Stimulated activated CD4-positive, alpha-beta T cell treated with anti-CD3 and anti-CD28 coated beads, Interleukin-12 subunit alpha, Interleukin-12 subunit beta, amount 100 ng/mL, for 48 hours (primary cell): ENCODE results near the gene KIF5C.
A peak's percentile ranks its signal among the peaks of the same experiment; 100 is the strongest.

Experiments used
- DNase-seq, 3 donors: peaks; one replicate each; pipeline ENCODE4 v3.0.0-alpha.2; 2020; ENCODE audit warnings: low read depth in 2 of 3, low spot score in 1 of 3

Gene KIF5C

DNA sequence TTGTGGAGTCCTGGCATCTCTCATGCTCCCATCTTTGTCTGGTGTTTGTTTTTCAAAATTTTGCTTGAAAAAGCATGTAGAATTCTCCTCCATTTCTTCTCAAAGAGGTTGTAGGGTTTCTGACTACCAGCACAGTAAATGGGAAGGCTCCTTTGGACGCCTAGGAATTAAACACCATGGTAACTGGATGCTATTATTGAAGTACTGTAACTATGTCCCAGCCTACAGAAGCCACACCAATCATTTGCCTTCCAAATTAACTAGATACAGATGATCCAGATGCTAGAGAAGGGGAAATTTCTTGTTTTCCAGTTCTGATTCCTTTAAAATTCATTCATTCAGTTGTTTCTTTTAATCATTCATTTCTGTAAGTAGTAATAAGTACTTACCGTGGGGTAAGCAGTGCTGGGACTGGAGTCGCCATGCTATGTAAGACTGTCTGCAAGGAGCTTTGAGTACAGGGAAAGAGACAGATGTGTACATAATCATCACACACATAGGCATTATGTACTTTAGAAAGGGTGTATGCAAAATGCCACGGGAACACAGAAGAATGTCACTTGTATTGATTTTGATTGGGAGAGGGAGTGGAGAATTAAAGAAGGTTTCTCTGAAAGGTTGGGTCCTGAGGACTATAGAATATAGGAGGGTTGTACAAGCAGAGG lies 49.6 kb downstream of the KIF5C start:
- DNase-seq = no peak

DNA sequence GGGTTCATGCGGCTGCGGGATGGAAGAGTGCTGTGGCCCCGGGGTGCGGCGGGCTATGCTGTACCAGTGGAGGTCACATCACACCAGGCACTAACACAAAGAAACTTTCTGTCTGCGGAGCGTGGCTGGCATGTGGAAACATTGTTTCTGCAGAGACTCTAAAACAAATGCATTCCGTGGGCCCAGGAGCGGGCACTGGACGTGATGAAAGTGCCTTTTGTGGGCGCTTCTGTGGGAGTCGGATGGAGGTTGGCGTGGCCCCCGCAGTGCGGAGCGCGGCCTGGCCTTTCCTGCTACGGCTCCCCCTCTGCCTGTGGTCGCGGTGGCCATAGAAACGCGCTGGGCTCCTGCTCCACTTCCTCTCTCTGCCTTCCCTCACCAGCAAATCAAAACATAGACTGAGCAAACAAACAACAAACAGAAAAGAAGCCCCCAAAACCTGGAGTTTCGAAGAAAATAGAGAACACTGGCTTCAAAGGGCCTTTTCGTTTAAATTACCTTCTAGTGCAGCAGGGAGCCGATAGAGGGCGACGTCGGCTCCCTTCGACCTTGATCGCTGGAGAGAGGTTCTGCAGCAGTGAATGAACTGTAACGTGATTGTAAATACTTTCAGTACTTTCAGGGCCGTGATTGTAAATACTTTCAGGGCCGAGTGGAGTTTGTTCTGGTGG lies 51.4 kb downstream of the KIF5C start:
- peak; percentile 23 to 43 (median 28) for DNase-seq

DNA sequence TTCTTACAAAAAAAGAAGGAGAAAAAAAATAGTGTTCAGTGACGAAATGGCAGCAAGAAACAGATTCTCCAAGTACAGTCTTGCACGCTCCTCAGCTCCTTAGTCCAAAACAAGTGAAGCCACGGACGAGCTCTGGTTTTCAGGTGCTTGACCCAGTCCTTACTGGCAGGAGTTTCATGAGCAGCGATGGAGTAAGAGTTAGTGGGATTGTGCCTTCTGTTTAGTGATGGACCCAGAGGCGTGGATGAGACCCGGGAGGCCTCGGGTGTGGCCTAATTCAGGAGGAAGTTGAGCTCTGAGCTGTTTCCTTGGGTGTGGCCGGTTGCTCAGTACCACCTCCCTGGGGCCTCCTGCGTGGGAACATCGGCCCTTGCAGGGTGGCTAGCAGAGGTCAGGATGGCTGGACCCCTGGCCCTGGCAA lies 52.0 kb downstream of the KIF5C start:
- DNase-seq = peak in 1 of 3 donors; percentile 25

DNA sequence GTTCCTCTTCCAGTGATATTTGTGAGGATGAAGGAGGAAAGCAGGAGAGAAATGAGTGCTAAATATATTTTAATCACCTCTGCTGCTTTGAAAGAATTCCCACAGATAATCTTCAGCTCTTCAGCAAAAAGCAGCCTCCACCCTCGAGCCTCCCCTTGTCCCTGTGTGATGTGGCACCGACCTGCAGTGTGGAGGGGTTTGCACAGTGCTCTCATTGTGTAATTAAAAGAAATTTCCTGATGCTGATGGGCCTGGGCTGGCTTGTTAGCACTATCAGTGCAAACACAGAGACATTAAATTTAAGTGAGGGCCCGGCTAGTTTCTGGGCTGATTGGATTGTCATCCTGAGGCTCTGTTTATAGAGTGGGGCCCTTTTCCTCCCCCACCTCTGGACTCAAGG lies 53.4 kb downstream of the KIF5C start:
- DNase-seq = no peak

DNA sequence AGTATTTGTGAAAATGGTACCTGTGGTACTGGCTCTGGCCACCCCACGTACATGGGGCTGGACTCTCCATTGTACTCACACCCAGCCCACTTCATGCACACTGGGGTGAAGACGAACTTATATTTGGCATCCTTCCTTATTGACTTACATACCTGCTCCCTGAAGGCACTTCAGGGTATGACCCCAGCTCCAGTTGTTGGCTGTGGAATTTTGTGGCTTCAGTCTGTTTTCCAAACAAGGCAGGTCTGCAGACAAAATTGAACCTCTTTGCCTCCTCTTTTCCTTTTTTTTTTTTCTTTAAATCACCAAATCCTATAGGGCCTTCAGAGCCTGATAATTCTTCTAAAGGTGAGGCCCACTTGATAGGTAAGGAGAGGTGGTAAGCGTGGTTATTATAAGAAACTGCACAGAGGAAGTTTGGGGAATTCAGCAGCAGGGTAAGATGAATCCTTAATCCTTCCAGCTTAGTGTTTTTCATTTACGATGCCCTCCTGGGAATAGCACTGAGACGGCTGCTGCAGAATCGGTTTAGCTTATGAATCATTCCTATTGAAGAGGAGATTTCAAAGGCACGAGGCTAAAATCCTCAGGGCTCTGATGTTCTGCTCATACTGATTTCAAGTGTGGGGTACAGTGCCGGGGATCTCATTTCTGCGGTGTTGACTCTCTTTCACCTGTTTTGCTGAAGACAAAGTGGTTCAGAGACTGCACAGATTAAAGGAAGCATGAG lies 55.2 kb downstream of the KIF5C start:
- no peak for DNase-seq

DNA sequence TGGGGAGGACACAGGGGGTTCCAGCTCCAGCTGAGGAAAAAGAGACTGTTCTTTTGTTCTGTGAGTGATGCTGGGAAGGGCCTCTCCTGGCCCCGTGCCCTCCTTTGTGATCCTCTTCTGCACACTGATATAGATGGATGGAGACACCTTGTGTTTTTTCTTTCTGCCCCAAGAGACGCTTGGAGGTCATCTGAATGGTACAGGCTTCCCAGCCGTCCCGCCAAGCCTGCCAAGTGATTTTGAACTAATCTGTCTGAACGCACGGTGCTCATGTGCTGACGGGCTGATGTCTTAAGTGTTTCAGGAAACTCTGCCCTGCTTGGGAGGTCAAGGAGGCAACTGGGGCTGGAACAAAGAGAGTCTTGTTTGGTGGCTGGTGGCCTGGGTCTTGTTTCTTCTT lies 57.5 kb downstream of the KIF5C start:
- no peak for DNase-seq

DNA sequence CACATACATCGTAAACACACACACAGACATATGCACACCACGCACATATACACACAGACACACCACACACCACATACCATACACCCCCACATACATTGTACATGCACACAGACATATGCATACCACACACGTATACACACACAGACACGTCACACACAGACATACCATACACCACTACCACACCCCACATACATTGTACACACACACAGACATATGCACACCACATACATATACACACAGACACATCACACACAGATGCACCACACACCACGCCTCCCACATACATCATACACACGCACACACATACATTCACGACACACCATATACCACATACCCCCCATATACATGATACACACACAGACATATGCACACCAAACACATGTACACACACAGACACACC lies 58.4 kb downstream of the KIF5C start:
- DNase-seq = no peak

DNA sequence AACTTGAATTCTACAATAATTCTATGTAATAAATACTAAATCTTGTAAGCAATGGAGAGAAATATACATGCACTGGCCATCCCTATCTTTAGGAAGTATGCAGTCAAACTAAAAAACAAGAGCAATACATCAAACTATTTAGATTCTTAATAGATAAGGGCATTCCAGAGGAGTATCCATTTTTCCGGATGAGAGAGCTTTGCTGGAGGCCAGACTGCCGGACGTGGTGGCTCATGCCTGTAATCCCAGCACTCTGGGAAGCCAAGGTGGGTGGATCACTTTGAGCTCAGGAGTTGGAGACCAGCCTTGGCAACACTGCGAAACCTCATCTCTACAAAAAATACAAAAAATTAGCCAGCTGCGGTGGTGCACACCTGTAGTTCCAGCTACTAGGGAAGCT lies 60.8 kb downstream of the KIF5C start:
- DNase-seq = no peak

DNA sequence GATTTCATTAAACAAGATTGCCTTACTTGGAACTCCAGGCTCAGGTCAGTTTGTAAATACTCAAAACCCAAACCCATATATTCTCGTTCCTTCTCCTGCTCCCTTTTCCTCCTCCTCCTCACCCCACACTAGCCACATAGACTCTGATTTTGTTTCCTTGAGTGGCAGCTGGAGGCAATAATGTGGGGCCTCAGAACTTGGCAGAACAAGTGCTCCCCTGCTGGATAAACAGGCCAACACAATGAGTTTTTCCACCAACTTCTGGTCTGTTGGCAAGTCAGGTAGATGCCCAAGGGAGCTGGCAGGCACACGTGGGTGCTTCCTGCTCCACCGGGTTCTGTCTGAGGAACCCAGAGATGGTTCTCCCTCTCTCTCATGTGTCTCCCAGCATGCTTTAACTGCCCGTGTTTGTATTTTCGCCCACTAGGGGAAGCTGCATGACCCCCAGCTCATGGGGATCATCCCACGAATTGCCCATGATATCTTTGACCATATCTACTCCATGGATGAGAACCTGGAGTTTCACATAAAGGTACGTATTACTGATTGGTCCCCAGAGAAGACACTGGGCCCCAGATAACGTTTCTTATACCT lies 61.9 kb downstream of the KIF5C start:
- DNase-seq = no peak

DNA sequence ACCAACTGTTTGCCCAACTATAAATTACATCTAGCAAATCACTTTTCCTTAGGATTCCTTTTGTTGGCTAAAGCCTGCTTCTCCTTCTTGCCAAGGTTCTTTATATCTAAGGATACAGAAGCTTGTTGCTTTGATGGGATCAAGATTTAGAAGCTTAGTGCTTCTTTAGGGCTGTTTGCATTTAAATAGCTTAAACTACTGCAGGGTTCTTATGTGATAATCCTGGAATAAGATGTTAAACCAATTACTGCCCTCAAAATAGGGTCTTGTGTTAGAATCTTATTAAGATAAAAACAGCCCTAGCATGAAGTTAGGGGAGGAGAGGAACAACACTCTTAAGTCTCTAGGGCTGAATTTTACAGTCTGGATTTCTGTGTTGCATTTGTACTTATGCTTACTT lies 64.2 kb downstream of the KIF5C start:
- no peak for DNase-seq

DNA sequence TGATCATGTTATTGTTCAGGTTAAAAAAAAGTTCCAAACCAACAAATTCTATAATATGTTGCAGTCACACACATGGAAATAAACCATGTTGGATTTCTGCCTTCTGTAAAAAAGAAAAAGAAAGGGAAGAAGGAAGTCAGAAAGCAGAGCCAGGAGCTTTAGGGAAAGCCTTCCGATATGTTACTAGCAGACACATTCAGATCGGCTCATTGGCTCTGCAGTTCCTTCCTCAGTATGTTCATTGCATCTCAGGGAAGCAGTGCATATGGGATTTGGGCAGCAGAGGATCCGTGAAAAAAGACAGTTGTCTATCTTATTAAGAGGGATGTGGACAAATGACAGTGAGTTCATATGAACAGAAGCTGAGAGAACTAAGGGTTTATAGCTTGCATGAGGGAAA lies 68.1 kb downstream of the KIF5C start:
- DNase-seq = no peak

DNA sequence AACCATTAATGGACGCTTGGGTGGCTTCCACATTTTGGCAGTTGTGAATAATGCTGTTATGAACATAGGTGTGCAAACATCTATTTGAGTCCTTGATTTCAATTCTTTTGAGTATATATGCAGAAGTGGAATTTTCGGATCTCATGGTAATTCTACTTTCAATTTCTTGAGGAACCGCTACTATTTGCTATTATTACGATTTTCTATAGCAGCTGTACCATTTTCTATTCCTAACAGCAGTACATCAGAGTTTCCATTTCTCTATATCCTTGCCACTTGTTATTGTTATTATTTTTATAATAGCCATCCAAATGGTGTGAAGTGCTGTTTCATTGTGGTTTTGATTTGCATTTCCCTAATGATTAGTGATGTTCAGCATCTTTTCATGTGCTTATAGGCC lies 69.5 kb downstream of the KIF5C start:
- no peak for DNase-seq

DNA sequence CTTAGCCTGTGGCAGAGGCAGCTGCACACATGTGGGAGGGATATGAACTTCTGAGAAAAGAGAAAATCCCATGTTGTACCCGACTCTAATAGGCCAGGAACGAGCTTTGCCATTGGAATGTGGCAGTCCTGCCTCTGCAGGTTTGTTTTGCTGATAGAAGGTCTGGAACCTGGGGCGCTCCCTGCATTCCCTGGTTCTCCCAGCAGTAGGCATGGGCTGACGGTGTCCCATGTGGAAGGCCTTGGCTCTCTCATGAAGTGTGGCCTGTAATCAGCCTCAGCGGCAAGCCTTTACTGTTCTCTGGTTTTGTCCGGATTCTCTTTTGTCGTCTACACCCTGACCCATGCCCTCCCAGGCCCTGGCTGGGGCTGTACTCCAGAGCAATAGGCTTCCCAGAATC lies 72.3 kb downstream of the KIF5C start:
- DNase-seq = no peak

DNA sequence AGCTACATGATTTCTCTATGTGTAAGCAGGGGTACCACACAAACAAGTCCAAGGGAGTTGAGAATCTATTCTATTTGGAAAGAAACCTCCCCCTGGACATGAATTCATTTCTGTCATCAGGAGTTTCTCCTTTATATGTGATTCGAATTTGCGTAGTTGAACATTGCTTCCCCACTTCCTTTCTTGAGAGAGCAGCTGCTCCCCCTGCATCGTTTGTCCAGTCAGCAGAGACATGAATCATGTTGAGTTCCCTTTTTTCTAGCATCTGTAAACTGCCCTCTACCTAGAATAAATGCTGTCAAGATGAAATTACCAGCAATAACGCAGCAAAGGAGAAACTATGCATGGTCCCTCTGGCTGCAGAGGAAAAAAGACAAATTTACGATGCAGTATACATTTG lies 73.8 kb downstream of the KIF5C start:
- no peak for DNase-seq

DNA sequence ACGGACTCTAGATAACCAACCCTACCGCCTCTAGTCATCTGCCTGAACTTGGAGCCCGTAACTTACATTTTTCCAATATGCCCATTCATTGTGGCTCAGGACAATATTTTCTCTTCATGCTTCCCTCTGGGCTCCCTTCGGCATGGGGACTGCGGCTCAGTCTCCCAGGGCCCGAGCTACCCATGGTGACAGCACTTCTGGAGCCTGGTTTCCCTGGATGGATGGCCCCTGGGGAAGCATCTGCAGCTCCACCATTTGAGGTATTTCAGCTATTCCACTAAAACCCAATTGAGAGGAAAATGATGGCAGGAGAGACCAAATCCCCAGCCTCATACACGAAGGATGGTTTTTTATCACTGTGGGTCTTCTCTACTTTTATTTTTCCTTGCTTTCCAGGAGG lies 74.3 kb downstream of the KIF5C start:
- no peak for DNase-seq

DNA sequence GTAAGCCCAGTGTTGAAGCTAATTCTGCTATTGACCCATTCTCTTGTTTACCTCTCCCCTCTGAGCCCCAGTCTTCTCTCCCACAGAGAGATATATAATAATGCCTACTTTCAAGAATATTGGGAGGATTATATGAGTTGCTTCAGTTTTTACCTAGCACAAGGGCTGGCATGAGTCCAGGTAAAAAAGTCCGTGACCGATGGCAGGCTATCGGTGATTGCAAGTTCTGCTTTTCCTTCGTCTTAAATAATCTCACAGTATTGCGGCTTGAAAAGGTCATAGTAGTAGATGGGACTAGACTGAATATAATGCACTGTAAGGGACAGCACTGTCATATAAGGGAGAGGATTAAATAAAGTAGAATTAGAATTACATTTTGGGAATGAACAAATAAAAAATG lies 77.6 kb downstream of the KIF5C start:
- no peak for DNase-seq

DNA sequence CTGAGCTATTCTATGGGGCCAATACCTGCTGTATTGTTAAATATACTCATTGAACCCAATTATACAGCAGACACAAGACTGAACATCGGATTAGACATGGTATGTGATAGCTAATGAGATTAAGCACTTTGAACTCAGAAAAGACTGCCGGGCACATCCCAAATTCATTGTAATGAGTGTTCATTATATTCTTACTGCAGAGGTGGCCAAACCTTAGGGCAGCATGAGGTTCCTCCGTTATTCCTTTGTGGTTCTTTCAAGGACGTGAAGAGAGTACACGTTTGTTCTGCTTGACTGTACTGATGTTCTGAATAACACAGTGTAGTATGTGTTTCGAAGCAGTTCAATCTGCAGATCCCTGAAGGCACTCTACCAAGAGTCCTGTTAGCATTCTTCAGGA lies 78.4 kb downstream of the KIF5C start:
- no peak for DNase-seq

DNA sequence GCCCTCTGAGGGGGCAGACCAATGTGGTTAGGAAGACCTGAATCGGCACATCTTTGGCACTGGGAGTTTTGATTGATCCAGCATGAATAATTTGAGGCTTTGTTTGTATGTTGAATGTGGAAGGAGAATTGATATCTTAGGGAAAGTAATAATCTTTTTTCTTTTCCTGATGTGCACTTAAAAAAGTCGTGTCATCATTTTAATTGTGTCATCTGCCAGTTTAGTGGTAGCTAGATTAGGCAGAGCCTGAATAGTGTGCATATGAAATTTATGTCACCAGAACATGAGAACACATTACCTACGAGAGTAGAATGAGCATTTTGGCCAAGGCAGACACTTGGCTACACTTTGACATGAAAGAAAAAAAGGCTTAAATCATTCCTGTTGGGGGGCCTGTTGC lies 79.5 kb downstream of the KIF5C start:
- no peak for DNase-seq

DNA sequence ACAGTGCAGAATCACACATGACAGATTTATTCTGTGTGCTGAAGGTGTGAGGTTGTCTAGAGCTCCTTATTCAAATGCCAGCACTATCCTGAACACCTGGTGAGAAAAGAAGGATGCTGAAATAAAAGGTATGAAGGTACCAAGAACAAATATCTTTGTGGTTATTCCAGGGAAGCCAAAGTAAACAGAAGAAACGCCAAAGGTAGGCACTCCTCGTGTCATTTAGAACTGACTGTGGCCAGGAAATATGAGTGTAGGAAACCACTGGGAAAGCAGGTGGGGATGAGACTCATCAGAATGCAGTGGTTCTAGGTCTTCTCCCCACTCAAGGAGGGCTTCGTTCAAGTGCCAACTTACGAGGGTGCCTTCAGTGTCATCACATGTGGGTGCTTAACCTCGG lies 80.8 kb downstream of the KIF5C start:
- DNase-seq = no peak

DNA sequence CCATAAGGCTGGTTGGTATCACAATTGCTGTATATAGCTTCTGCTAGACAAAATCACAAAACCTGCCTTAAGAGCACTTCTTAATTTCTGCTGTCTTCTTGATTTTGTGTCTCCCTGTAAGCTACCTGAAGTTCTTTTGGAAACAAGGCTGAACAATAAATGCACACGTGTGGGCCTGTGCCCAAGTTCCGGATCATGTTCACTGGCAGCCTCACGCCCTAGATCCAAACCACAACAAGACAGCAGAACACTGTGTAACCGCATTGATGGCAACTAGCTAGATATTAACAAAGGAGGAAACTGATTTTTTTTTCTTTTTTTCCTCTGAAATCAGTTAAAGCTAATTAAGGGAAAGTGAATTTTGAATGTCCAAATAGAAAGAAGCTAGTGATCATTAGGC lies 82.0 kb downstream of the KIF5C start:
- no peak for DNase-seq

DNA sequence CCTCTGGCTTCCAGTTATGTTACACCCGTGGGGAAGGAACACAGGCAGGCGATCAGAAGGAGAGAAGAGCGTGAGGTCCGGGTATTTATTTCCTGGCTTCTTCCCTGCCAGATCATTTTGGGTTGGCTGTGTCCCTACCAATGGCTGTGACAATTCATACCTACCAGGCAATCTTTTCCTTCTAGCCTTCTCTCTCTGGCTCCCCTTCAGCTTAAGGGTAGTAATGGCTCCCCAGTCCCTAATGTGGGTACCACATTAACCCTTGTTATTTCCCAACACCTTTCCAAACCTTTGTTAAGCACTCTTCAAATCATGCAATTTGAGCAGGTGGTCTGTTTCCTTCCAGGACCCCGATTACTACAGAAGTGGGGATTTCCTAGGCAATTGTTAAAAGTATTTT lies 84.7 kb downstream of the KIF5C start:
- no peak for DNase-seq

DNA sequence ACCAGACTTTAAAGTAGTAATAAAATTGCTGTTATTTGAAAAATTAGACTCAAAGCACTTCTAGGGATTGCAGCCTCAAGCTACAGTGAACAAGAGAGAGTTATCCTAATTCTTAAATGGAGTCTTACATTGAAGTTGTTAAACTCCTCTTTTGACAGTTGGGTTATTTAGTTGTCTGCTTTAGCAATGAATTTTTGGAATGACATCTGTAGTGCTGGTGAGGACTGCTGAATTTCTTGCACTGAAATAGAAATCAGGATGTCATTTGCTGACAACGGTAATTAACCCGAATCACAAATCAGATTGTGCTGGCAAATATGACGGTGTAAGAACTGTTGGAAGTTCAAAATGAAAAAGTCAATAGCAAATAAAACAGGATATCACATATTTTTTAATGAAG lies 85.5 kb downstream of the KIF5C start:
- no peak for DNase-seq
